ENCODE data around the gene NTRK2.

GRCh38 chr9:84880835-84881234, 211.3 kb downstream of the NTRK2 start:
- TF ChIP-seq, protein P1, sequence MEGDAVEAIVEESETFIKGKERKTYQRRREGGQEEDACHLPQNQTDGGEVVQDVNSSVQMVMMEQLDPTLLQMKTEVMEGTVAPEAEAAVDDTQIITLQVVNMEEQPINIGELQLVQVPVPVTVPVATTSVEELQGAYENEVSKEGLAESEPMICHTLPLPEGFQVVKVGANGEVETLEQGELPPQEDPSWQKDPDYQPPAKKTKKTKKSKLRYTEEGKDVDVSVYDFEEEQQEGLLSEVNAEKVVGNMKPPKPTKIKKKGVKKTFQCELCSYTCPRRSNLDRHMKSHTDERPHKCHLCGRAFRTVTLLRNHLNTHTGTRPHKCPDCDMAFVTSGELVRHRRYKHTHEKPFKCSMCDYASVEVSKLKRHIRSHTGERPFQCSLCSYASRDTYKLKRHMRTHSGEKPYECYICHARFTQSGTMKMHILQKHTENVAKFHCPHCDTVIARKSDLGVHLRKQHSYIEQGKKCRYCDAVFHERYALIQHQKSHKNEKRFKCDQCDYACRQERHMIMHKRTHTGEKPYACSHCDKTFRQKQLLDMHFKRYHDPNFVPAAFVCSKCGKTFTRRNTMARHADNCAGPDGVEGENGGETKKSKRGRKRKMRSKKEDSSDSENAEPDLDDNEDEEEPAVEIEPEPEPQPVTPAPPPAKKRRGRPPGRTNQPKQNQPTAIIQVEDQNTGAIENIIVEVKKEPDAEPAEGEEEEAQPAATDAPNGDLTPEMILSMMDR (conservative IDR thresholded peaks at IDR 0.05; ENCODE audit: low read length), result no peak
- TF ChIP-seq EZH2phosphoT487 (IDR thresholded peaks at IDR 0.05; ENCODE audit: borderline replicate concordance, low read depth, low read length), result no peak

All from OCI-LY7 (cell line).